Transverse colon (tissue), 3 donors: ENCODE measurements around the gene ZDBF2.

Source experiments
- POLR2A ChIP-seq: fragments of 450-650 bp; IDR thresholded peaks from one replicate; pipeline ENCODE4 v1.6.1; 2016; ENCODE audit warnings: antibody characterized with exemption, mild to moderate bottlenecking, moderate library complexity
- TF ChIP-seq, protein P1 (sequence below), 5 experiments: fragments of 200-600 bp in 3 of 5; fragments of 450-650 bp in 2 of 5; sonication (generic) in 3 of 5; IDR thresholded peaks; 1 replicate in 2 of 5; 2 replicates in 3 of 5; pipeline ENCODE4 v1.5.1; 2016 to 2017; ENCODE audit warnings: antibody characterized with exemption in 5 of 5, inconsistent platforms in 3 of 5, mild to moderate bottlenecking in 2 of 5, moderate library complexity in 1 of 5

DNA sequence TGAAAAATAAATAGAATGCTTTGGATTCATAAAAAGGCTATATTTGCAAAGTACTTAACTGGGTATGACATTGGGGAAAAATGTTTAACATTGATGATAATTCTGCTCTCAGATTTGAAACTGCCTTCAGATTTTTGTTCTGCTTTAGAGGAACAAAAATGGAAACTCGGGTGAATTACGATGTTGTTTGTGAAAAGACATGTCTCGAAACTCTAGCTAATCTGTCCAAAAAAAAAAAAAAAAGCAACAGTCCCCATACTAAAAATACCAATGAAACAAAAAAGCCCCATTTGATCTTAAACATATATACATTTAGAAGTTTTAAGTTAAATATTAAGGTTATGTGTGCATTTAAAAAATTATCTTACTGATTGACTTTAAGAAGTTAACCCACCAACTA, 3.0 kb downstream of the ZDBF2 start:
- no peak for TF ChIP-seq POLR2A
- TF ChIP-seq, protein P1, sequence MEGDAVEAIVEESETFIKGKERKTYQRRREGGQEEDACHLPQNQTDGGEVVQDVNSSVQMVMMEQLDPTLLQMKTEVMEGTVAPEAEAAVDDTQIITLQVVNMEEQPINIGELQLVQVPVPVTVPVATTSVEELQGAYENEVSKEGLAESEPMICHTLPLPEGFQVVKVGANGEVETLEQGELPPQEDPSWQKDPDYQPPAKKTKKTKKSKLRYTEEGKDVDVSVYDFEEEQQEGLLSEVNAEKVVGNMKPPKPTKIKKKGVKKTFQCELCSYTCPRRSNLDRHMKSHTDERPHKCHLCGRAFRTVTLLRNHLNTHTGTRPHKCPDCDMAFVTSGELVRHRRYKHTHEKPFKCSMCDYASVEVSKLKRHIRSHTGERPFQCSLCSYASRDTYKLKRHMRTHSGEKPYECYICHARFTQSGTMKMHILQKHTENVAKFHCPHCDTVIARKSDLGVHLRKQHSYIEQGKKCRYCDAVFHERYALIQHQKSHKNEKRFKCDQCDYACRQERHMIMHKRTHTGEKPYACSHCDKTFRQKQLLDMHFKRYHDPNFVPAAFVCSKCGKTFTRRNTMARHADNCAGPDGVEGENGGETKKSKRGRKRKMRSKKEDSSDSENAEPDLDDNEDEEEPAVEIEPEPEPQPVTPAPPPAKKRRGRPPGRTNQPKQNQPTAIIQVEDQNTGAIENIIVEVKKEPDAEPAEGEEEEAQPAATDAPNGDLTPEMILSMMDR (IDR thresholded peaks at IDR 0.05), result no peak
